Inflammatory macrophage treated with lipopolysaccharide for 1 hour (primary cell): Measurements from ENCODE around the gene ITFG1.

Experiments
- DNase-seq, 2 donors: peaks; one replicate each; pipeline ENCODE4 v3.0.0-alpha.2; 2020 to 2022

ITFG1 gene

DNA sequence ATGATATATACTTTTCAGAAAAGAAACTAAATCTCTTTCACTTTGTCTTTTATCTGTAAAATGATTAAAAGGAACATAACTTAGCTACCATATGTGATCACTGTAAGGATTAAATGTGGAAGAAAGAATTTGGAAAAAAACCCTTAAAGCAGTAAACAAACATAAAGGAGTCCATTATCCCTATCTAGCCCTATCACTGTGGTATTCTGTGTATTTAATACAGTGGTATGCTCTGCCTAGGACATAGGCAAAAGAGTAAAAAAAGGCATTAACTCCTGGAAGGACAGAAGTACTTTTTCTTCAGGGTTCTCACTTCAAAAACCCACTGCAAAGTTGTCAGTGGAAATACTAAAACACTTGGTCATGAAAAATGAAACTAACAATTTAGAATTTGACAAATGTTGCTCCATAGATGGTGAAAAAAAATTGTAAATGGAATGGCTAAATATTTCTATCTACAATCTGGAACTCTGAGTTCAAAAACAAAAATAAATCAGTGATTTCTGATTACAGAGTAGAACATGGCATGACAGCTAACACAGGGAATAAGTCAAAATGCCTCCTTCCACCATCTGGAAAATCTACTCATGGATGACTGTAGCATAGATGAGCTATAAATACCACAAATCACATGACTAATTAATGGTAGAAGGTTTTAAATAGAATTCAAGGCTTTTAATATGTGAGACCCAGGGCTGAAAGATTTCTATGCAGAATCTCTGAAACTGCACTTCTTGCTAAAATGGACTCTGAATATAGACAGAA, 140.1 kb downstream of the ITFG1 start:
- no peak for DNase-seq

DNA sequence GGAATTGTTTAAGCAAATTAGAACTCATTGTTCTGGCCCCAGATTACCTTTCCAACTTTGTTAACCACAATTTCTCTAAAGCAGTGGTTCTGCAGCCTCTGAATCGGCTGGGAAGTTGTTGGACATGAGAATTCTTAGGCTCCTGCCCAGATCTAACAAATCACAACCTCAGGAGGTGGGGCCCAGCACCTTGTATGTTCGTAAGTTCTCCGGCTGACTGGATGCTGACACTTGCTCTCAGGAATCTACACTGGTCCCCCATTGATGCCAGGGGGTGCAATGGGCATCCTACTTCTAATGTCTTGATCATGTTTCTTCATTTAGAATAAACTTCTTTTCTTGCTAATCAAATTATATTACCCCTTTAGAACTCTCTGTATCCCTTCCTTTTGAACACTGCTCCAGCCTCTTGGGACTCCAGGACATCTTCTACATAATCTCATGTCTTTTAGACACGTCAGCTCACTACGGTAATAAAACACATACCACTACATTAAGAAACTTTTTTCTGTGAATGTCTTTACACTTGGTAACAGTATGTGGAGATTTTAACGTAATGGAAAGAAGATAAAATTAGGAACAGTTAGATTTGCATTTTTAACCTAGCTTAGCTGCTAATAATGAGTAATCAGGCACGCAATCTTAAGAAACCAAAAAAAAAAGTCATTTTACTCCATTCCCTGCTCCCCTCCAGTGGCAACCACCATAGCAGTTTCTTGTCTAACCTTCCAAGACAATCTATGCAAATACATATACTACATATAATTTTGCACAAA, 143.2 kb downstream of the ITFG1 start:
- DNase-seq = no peak

DNA sequence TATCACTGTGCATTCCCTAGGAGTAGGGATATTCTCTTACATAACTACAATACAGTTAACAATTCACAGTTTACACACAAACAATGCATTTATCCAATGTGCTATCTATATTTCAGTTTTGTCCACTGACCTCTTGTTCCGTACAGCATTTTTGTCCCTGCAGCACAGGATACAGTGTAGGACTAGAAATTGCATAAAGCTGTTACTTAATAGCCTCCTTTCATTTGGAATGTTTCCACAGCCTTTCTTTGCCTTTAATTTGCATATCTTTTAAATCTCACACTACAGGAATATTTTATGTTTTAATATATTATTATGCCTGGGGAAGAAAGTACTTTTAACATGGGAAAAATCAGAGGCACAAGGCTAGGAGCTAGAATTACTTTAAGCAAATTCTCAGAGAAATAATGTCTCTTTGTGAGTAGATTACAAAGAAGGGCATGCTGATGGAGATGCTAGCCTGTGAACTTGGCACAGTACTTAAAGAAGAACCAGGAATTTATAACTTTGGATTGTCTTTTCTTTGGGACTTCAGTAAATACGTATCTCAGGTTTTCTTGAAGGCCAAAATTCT, 144.3 kb downstream of the ITFG1 start:
- DNase-seq = no peak

GRCh38 chr16:47311738-47312505, 148.9 kb downstream of the ITFG1 start:
- no peak for DNase-seq

- DNase-seq = peak; percentile 14 to 15
Measured at GRCh38 chr16:47310792-47311211, 150.1 kb downstream of the ITFG1 start.

DNA sequence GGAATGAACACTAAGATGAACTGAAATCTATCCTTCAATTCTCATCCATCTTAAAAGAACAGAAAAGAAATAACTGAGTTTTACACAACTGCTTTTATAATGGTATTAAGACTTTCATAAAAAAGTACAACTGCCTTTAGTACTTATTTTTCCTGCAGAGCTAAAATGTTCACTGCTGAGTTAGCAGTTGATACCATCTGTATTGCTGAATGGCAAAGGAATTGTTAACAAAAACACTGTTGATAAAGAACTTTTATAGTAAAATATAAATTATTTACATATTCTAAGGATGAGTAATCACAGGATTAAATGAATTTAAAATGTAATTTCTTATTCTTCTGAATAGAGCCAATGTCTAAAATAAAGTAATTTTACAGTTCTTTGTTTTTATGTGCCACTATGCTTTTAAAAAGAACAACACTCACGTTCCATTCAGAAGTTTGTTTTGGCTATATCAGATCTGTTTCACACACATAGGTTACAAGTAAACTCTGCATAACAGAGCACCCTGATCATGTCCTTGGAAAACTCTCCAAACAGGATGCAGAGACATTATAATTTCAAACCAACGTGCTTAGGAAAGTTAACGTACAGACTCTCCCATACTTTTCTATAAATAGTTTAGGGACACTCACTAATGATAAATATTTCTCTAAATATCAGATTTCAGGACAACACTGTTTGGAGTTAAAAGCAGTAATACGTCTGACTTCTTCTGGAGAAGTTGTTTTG, 151.1 kb downstream of the ITFG1 start:
- DNase-seq = no peak

DNA sequence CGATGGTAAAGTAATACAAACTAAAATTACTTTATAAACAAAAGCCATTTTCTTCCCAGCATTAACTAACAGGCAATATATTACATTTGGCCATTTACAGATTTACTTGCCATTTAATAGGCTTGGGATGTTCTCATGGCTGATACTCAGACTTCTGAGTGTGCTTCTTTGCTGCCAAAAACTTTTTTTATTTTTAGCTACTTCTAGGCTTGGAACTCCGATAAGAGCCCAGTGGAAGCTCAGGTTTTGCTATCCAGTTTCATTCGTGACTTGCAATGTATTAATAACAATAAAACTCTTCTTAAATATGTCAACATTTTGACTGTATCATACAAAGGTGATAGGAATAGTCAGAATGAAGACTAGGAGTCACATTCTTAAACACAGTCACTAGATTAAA, 152.3 kb downstream of the ITFG1 start:
- no peak for DNase-seq

DNA sequence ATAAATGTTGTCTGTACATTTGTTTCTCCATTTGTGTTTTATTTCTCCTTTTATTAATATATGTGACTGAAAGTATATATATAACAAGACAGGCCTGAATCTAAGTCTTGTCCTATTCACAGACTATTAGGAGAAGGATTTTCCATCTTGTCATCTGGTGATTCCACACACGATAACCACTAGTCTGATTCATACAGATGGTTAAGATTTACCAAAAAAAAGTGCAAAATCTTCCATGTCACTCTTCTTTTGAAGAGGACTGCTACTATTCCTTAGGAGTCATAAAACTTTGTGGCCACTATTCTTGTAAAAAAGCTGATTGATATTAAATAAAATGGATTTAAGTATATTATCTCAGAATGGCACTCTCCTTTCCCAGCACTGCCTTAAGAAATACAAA, 156.3 kb downstream of the ITFG1 start:
- DNase-seq = no peak

DNA sequence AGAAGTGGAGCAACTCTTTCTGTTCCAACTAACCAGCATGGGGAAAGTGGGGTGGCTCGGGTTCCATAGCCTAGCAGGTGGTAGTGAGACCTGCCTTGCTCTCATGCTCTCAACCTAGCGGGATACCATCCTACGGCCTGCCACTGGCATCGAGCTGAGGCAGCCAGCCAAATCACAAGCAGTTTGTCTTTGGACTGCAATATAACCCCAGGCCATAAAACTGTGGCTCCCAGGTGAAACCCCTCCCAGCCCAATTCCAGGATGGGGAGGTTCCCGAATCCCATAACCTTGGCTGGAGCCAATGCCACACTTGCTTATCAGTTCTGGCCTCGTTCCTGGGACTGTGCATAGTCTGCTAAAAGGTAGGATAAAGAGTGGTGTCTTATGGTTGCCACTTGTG, 161.3 kb downstream of the ITFG1 start:
- no peak for DNase-seq

- DNase-seq = no peak
Measured at GRCh38 chr16:47284999-47285398, 175.9 kb downstream of the ITFG1 start.

GRCh38 chr16:47278306-47278970, 182.4 kb downstream of the ITFG1 start:
- no peak for DNase-seq

DNA sequence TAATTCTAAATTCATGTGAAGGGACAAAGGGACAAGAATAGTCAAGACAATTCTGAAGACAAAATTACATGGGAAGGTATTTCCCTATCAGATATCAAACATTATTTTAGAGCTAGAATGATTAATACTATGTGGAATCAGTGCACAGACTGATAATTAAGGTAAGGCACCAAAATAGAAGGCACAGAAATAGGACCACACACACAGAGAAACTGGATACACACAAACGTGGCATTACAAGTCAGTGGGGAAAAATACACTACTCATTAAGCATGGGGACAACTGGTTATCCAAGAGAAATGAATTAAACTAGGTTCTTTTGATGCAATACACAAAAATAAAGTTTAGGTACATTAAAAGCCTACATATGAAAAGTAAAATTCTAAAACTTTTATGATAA, 184.3 kb downstream of the ITFG1 start:
- no peak for DNase-seq

DNA sequence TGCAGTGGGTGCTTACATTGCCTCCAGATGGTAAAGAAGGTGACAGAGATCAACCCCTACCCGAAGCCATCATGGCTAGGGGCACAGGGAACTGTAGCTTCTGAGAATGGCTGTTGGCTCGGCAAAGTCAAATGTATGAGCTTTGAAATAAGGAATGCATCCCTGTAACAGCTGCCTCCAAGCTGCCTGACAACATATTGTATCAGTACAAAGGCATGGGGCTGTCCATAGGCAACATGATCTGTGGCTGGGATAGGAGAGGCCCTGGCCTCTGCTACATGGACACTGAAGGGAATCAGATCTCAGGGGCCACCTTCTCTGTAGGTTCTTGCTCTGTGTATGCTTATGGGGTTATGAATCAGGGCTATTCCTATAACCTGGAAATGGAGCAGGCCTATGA, 197.9 kb downstream of the ITFG1 start:
- DNase-seq = no peak

GRCh38 chr16:47260503-47260902, 200.4 kb downstream of the ITFG1 start:
- no peak for DNase-seq

DNA sequence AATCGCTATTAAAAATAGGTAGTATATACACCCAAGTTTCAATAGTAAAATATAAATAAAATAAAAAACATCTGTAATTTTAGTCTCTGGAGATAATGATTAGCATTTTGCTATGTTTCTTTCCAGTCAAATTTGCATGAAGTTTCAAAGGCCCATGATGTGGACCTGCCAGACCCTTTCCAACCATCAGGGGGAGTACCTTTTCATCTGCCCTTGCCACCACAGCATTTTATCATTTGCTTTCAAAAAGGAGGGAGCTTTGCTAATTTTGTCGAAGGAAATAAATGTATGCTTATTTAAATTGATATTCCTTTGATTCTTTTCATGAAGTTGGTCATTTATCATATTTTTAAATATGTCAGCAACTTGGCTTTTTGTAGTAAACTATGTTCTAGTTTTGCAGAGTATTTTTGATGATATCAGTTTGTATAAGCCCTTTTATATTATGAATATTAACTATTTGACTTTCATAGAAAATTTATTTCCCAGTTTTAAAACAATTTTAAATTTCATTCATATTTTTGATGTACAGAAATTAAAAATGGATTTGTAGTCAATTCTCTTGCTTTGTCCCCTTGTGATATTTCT, 201.9 kb downstream of the ITFG1 start:
- DNase-seq = peak in 1 of 2 donors; percentile 31

DNA sequence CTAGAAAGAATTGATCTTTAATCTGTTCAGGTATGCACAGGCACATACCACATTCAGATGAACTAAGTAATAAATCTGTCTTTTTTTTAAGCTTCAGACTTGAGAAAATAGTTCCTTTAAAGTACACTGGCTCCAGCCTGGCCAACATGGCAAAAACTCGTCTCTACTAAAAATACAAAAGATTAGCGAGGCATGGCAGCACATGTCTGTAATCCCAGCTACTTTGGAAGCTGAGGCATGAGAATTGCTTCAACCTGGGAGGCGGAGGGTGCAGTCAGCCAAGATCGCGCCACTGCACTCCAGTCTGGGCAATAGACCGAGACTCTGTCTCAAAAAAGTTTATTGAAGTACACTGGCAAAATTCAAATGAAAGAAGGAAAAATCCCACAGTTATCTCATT, 206.1 kb downstream of the ITFG1 start:
- no peak for DNase-seq

DNA sequence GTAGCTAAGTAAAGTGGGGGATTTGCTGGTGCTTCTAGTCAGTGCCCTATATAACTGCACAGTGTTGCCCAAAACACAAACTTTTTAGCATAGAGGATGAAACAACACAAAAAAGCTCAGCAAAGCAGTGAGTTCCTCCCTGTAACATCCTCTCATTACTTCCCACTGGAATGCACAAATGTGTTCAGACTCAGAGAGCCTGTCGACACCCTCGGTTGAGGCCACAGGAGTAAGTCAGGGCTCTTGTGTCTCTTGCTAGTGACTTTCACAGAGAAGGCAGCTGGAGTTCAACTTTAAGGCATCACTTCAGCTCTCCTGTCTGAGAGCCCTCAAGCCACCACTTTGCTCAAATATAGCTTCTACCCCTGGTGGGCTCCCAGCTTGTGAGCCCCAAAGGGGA, 209.9 kb downstream of the ITFG1 start:
- DNase-seq = no peak

- DNase-seq = no peak
Measured at GRCh38 chr16:47247690-47248089, 213.2 kb downstream of the ITFG1 start.

- DNase-seq = no peak
Measured at GRCh38 chr16:47244206-47244605, 216.7 kb downstream of the ITFG1 start.

GRCh38 chr16:47241061-47241460, 219.8 kb downstream of the ITFG1 start:
- no peak for DNase-seq

GRCh38 chr16:47236716-47237115, 224.1 kb downstream of the ITFG1 start:
- DNase-seq = no peak

GRCh38 chr16:47230296-47230695, 230.6 kb downstream of the ITFG1 start:
- DNase-seq = no peak
